Adrenal gland (tissue), 12 donors: ENCODE measurements around the gene FARP2. TPM values are rescaled to one million over a fixed set of nuclear protein-coding genes. Genes with fewer than 3 reads are reported as not detected.

Source experiments
- DNase-seq, 7 donors: peaks; one replicate each; pipeline ENCODE4 v3.0.0-alpha.2; 2019 to 2020
- H3K27ac ChIP-seq, 5 donors: fragments of 200-600 bp; sonication (generic) in 4 of 5; 1 replicate in 3 of 5; 2 replicates in 2 of 5; pipeline versions ENCODE4 v1.5.1 to v1.8.0; 2016 to 2020; ENCODE audit warnings: mild to moderate bottlenecking in 1 of 5
- H3K27me3 ChIP-seq: fragments of 200-600 bp; 2 replicates; pipeline ENCODE4 v1.8.0; 2021
- H3K36me3 ChIP-seq, 2 donors: fragments of 200-600 bp; replicated peaks in 1 of 2; 1 replicate in 1 of 2; 2 replicates in 1 of 2; pipeline versions ENCODE4 v1.5.1 to v1.8.0; 2018 to 2022
- H3K4me1 ChIP-seq, 2 donors: fragments of 200-600 bp; replicated peaks in 1 of 2; 1 replicate in 1 of 2; 2 replicates in 1 of 2; pipeline versions ENCODE4 v1.5.1 to v1.8.0; 2018 to 2021
- H3K4me3 ChIP-seq, 4 donors: fragments of 200-600 bp; sonication (generic) in 3 of 4; one replicate each; pipeline ENCODE4 v1.5.1; 2016 to 2018
- H3K9me3 ChIP-seq, 3 donors: fragments of 200-600 bp; sonication (generic) in 1 of 3; replicated peaks in 1 of 3; 1 replicate in 2 of 3; 2 replicates in 1 of 3; pipeline versions ENCODE4 v1.5.1 to v1.8.0; 2016 to 2021
- POLR2A ChIP-seq, 2 donors: fragments of 450-650 bp; IDR thresholded peaks; one replicate each; pipeline ENCODE4 v1.6.1; 2017; ENCODE audit warnings: antibody characterized with exemption in 2 of 2, mild to moderate bottlenecking in 2 of 2, moderate library complexity in 1 of 2
- WGBS, 4 donors: extraction: QIAGEN DNeasy Blood & Tissue Kit in 2 of 4; methylation state at CpG; one replicate each; pipeline versions ENCODE4 v1.1.5 to v1.1.7; 2013 to 2017; 5-methylcytosine and 5-hydroxymethylcytosine counted together
- intact Hi-C, 2 donors: fragments of 100-400 bp; cut with DNase I; formaldehyde crosslinking; loops; one replicate each; pipeline versions ENCODE4 v1.14.1 to v1.15.0; 2022 to 2023
- polyA plus RNA-seq, 3 donors: library from polyadenylated mRNA; stranded (reverse); fragments of 200-250 nt in 2 of 3; fragments of 350-450 nt in 1 of 3; fragmentation: Illumina TruSeq in 1 of 3; extraction: RNeasy Lipid Tissue Mini Kit (QIAGEN cat#74804) in 1 of 3; gene quantifications; one replicate each; pipeline ENCODE4 v1.2.3, GENCODE V29; 2013 to 2014
- total RNA-seq, 9 donors: library from RNA; depleted of rRNA in 4 of 9; stranded (reverse); fragments of >200 nt in 4 of 9; fragments of 120-200 nt in 1 of 9; fragmentation: NEBNext Ultra II Directional in 1 of 9; extraction: Animal tissue kit (Norgen Biotek cat#: 25700) in 1 of 9; gene quantifications; one replicate each; pipeline versions ENCODE4 v1.1.0 to v1.2.4, GENCODE V29; 2013 to 2023
- TF ChIP-seq, protein P1 (sequence below), 6 experiments: fragments of 450-650 bp in 4 of 6; fragments of 200-600 bp in 2 of 6; sonication (generic) in 1 of 6; IDR thresholded peaks; 1 replicate in 5 of 6; 2 replicates in 1 of 6; pipeline versions ENCODE4 v1.5.1 to v1.8.0; 2016 to 2021; ENCODE audit warnings: antibody characterized with exemption in 6 of 6, mild to moderate bottlenecking in 2 of 6, moderate library complexity in 1 of 6
- donor health status: healthy with polysubstance abuse.
- donor health status: Bipolar disorder and iron deficiency.
- donor health status: DM: yes; HTN: yes; CAD: no.
- donor health status: DM: no; HTN: no; CAD: no.
- donor health status: DM: no; HTN: no; CAD: no.
- donor health status: DM: yes; HTN: yes; CAD: no.

Gene FARP2
- total and polyA plus RNA-seq, 12 donors, result 17.3 to 66.8 (median 37.8) TPM

DNA sequence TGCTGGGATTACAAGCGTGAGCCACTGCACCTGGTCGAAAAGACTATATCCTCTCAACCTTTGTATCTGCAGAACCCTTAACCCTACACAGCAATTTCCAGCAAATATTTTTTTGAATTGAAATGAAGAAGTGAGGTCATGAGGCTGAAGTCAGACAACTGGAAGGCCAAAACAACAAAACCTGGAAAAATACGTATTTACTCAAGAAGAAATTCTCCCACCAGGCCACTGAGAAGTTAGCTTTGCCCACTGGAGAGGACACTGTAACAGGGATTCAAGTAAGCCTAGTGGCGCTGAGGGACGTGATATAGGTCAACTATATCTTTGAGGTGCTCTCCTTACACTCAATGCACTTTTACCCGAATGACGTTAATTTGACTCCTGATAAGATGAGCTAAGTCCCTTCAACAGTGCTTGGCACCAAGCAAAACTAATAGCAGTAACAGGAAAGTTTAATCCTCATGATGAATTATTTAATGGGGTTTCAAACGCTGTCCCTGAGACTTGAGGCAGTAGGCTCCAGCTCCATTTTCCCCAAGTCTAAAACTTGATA lies 42.5 kb upstream of the FARP2 start:
- H3K27me3 ChIP-seq, result no peaks in the 10 kb centered on the region
- peak overlapping the region in 1 of 5 donors; percentile 100 for H3K27ac ChIP-seq
- peak overlapping the region in 1 of 4 donors; percentile 81 for H3K4me3 ChIP-seq
- WGBS, 4 donors, result 87 to 93% (median 90%) methylated on average over 8 of the region's 8 CpGs
- DNase-seq, result no peak
- H3K36me3 ChIP-seq, result no peaks in the 10 kb centered on the region
- H3K9me3 ChIP-seq, result no peaks in the 10 kb centered on the region
- peaks cover 23 to 41% of the 10 kb centered on the region in 2 donors for H3K4me1 ChIP-seq
- intact Hi-C loops, result no loop called here
- TF ChIP-seq POLR2A (IDR thresholded peaks at IDR 0.05), result no peak
- TF ChIP-seq, protein P1, sequence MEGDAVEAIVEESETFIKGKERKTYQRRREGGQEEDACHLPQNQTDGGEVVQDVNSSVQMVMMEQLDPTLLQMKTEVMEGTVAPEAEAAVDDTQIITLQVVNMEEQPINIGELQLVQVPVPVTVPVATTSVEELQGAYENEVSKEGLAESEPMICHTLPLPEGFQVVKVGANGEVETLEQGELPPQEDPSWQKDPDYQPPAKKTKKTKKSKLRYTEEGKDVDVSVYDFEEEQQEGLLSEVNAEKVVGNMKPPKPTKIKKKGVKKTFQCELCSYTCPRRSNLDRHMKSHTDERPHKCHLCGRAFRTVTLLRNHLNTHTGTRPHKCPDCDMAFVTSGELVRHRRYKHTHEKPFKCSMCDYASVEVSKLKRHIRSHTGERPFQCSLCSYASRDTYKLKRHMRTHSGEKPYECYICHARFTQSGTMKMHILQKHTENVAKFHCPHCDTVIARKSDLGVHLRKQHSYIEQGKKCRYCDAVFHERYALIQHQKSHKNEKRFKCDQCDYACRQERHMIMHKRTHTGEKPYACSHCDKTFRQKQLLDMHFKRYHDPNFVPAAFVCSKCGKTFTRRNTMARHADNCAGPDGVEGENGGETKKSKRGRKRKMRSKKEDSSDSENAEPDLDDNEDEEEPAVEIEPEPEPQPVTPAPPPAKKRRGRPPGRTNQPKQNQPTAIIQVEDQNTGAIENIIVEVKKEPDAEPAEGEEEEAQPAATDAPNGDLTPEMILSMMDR (IDR thresholded peaks at IDR 0.05), result no peak

- Histone ChIP-seq H3K4me1 (peaks cover 23 to 48% of the 10 kb centered on the region in 2 donors), H3K27ac (peak overlapping the region; percentile 94 to 100 (median 99)), H3K9me3 (no peaks in the 10 kb centered on the region), H3K4me3 (peak overlapping the region; percentile 13 to 81 (median 48)), H3K36me3 (no peaks in the 10 kb centered on the region), H3K27me3 (no peaks in the 10 kb centered on the region)
- intact Hi-C loops, result no loop called here
- 3 to 19% (median 9%) methylated on average over 11 to 38 of the region's 38 CpGs for WGBS, 4 donors
- TF ChIP-seq, protein P1 (IDR thresholded peaks at IDR 0.05), result no peak
- no peak for TF ChIP-seq POLR2A (IDR thresholded peaks at IDR 0.05)
- peak in 2 of 7 donors; percentile 64 to 79 for DNase-seq
Observed at GRCh38 chr2:241314226-241315092, 41.6 kb upstream of the FARP2 start.

GRCh38 chr2:241315093-241315878 lies 40.8 kb upstream of the FARP2 start, which contains the start of gene HDLBP:
HDLBP (minus strand) TSS chr2:241315672; CDS start chr2:241266869, 48,803 bp downstream.
- Histone ChIP-seq H3K9me3 (no peaks in the 10 kb centered on the region), H3K27me3 (no peaks in the 10 kb centered on the region), H3K36me3 (no peaks in the 10 kb centered on the region), H3K27ac (peak within 1 kb of the TSS; percentile 94 to 100 (median 99)), H3K4me1 (peaks cover 28 to 48% of the 10 kb centered on the region in 2 donors), H3K4me3 (peak within 1 kb of the TSS; percentile 71 to 81 (median 78))
- TF ChIP-seq POLR2A (IDR thresholded peaks at IDR 0.05), result peak; percentile 76 to 86
- TF ChIP-seq, protein P1 (IDR thresholded peaks at IDR 0.05), result peak in 3 of 6 experiments; percentile 12 to 29 (median 15)
- WGBS, 4 donors, result 0 to 1% (median 0%) methylated on average over 5 to 73 of the region's 73 CpGs
- intact Hi-C loops, result no loop called here
- DNase-seq, result peak; percentile 99 to 100 (median 100)
